CD4-positive, alpha-beta T cell treated with Interleukin-15 for 4 hours (primary cell): Measurements from ENCODE around the gene APOBEC3H.

Experiments
- DNase-seq: peaks from one replicate; pipeline ENCODE4 v3.0.0-alpha.2; 2020; ENCODE audit warnings: low spot score

Gene APOBEC3H

DNA sequence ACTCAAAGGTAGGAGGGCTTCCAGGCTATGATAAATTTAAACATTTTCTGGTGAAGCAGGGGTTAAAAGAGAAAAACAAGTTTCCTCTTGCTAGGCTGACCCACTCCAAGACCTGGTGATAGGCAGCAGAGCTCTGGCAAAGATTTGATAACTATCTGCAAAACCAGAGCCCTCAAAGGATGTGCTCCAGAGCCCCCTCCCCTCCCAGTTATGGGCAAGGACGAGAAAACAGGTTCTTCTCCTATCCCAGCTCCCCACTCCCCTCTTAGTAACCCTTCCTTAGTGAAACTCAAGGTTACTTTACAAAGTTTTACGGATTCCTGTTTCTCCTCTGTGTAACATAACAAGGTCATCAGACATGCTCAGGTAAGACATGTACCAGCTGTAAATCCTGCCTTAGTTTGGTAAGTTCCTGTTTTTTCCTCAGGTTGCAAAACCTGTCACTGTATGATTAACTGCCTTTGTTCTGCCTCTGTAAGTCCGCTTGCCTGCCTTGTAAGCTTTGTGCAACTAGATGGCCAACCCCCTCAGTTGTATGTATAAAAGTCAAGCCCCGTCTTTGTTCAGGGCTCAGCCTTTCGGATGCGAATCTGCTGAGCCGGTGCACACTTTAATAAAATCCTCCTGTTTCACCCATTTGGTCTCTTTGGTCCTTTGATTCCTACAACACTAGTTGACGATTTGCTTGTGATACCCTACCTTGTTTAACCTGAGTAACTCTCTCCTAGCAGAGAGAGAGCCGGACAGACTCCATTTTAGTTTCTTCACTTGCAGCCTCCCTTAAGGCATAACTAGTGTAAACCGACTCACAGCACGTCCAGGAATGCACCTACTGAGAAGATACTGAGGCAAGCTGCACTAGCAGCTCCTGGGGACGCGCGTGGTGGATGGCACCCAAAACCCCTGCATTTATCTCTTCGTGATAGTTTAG lies 13.9 kb downstream of the APOBEC3H start:
- no peak for DNase-seq

DNA sequence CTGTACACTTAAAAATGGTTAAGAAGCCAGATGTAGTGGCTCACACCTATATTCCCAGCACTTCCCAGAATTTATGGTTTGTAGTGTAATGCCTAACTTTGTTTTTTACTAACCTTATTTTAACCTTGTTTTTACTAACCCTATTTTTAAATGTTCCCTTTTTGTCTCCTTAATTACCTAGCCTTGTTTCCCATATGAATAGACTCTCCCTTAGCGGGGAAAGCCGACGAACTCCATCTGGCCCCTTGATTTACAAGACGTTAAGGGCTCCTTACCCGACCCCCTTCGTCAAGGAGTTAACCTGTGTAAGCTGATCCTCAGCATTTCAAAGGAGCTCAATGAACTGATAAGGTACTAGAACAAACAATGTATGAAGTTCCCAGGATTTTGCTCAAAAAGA lies 17.1 kb downstream of the APOBEC3H start:
- no peak for DNase-seq

DNA sequence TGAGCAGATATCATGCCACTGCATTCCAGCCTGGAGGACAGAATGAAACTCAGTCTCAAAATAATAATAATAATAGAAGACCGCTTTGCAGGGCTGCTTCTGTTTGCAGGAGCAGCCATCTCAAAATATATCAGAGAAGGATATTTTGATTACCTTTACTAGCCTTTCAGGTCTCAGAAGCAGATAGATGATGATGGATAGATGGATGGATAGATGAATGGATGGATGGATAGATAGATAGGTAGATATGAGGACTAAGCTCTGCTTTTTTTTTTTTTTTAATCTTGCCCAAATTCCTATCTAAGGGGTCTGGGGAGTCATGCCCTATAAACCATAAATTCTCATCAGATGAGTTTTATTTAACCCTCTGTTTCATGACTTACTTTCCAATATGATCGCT lies 18.5 kb downstream of the APOBEC3H start:
- DNase-seq: no peak

DNA sequence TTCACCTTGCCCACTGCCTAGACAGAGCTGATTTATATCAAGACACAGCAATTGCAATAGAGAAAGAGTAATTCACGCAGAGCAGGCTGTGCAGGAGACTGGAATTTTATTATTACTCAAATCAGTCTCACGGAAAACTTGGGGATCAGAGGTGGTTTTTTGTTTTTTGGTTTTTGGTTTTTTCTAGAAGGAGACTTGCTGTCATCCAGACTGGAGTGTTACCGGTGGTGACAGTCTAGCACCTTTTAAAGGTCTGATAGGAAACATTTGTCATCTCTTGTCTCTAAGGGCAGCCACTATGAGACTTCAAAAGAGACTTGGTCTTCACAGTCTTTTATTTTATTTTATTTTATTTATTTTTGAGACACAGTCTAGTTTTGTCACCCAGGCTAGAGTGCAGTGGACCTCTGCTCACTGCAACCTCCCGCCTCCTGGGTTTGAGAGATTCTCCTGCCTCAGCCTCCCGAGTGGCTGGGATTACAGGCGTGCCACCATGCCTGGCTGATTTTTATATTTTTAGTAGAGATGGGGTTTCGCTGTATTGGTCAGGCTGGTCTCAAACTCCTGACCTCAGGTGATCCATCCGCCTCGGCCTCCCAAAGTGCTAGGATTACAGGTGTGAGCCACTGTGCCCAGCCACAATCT lies 19.1 kb downstream of the APOBEC3H start:
- peak; percentile 75 for DNase-seq

DNA sequence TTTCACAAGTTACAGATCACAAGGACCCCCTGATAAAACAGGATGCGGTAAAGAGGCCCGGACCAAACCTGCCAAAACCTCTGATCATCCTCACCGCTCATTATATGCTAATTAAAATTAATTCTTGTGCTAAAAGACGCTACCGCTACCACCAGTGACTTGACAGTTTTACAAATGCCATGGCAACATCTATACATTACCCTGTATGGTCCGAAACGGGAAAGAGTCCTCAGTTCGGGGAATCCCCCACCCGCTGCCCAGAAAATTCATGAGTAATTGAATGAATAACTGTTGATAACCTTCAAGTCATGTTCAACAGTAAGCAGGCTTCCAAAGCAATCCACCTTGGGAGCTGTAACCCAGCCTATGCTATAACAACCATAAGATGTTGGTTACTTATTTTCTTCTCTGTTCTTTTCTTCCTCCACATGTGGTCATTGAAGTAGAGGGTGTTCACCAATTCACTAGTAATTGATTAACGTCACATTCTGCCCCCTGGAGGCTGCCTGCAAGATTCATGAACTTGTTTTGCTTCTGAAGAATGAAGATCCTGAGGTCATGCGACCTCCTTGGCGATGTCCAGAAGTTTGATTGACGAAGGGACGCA lies 20.6 kb downstream of the APOBEC3H start:
- peak; percentile 94 for DNase-seq

DNA sequence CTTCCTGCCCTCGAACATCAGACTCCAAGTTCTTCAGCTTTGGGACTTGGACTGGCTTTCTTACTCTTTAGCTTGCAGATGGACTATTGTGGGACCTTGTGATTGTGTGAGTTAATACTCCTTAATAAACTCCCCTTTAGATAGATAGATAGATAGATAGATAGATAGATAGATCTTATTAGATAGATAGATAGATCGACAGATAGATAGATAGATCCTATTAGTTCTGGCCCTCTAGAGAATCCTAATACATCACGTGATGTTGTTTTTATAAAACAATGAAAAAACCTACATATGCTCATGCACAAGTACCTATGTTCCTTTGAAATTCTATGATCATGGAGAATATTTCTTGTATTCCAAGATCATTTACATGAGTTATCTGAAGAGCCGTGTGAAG lies 23.9 kb downstream of the APOBEC3H start:
- no peak for DNase-seq

DNA sequence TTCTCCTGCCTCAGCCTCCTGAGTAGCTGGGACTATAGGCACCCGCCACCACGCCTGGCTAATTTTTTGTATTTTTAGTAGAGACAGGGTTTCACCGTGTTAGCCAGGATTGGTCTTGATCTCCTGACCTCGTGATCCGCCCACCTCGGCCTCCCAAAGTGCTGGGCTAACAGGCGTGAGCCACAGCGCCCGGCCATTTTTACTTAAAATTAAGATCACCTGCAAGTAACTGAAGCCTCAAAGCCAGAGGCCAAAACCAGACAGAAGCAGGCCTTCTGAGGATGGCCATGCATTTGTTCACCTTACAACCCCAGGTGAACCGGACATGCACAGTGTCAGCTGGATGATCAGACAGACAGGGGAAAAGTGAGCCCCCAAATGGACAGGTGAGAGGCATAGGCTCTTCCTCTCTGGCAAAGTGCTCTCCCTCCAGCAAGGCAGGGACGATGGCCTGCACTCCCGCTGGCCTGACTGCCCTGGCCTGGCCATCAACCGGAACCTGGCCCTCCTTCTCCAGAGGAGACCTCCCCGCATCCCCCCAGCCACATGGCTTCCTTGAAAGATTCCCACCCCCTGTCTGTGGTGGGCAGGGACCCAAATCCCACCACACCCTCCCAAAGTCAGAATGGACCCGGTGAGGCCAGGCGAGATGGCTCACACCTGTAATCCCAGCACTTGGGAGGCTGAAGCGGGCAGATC lies 25.9 kb downstream of the APOBEC3H start:
- DNase-seq: no peak

DNA sequence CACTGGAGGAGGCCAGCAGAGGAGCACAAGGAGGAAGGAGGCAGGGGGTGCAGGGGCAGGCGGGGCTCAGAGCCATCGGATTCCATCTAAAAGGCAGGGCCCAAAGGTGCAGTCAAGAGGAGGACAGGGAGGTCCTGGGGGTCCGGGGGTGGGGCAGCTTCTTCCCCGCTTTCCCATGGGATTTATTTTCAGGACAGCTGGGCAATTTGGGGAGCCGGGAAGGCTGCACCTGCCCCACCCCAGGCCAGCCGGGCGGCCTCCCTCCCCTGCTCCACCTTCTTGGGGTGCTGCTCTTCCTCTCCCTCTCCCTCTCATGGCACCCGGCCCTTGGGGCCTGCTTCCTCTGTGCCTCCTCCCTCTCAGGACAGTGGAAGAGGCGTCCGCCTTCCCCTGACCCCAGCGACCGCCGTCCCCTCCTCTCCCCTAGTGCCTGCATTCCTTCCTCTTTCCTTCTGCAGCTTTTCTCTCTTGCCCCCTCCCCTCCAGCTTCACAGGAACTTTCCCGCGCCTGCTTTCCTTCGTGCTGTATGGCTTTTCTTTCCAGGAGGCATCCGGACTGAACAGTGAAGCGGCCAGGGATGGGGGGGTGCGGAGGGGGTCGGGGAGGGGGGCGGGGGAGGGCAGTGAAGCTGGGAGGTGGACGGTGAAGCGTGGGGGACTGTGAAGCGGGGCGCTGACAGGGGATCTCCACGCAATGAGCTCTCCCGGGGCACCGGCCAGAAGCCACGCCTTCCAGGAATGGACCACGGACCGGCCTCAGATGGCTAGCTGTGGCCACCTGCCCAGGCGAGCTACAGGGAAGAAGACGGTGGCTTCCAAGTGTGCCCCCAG lies 26.9 kb downstream of the APOBEC3H start:
- no peak for DNase-seq

DNA sequence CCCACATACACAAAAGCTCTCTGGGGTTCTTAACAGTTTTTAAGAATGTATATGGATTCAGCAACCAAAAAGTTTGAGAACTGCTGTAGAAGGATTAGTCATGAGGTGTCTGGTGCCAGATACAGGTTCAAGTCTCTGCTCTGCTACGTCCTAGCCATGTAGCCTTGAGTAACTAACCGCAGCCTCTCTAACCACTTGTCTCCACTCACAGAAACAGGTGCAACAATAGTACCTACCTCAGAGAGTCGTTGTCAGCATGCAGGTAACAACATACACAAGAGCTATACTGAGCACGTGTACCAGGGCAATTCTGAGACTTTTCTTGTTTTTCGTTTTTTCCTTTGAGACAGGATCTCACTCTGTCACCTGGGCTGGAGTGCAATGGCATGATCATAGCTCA lies 28.6 kb downstream of the APOBEC3H start:
- no peak for DNase-seq

DNA sequence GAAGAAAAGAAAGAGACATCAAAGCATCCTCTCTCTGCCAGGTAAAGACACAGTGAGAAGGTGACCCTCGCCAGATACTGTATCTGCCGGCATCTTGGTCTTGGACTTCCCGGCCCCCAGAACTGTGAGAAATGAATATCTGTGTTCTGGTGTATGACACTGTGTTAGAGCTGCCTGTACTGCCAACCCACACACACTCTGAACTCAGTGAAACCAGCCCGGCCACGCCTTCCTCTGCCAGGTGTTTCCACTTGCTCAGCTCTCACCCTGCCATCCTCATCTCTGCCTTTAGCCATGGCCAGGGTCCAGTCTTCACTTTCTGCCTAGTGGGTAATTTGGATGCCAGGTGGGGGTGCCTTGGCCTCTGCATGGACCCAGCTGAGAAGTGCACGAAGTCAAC lies 31.5 kb downstream of the APOBEC3H start:
- DNase-seq: no peak

DNA sequence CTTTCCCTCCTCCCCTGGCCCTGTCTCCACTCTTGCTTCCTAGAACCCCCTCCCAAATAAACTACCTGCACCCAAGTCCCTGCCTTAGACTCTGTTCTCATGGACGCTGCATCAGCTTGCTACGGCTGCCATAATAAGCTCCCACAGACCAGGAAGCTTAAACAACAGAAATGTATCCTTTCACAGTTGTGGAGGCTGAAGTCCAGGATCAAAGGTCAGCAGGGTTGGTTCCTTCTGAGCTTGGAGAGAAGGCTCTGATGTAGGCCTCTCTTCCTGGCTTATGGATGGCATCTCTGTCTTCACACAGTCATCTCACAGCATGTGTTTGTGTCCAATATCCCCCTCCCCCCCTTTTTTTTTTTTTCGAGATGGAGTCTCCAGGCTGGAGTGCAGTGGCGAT lies 32.0 kb downstream of the APOBEC3H start:
- no peak for DNase-seq

DNA sequence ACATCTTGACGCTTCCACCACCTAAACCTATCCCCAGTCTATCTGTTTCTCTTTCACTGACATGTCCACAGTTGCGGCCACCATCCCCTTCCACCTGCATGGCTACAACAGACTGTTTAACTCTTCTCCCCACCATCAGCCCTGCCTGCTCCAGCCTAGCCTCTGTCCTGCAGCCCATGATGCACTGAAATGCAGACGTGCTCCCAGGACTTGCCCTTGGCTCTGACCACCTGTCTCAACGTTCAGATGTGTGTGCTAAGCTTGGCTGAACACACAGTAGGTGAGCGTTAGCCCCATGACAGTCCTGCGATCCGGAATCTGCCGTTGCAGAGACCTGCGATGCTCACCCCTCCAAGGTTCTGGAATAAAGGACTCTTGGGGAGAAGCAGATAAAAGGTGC lies 32.7 kb downstream of the APOBEC3H start:
- DNase-seq: no peak

DNA sequence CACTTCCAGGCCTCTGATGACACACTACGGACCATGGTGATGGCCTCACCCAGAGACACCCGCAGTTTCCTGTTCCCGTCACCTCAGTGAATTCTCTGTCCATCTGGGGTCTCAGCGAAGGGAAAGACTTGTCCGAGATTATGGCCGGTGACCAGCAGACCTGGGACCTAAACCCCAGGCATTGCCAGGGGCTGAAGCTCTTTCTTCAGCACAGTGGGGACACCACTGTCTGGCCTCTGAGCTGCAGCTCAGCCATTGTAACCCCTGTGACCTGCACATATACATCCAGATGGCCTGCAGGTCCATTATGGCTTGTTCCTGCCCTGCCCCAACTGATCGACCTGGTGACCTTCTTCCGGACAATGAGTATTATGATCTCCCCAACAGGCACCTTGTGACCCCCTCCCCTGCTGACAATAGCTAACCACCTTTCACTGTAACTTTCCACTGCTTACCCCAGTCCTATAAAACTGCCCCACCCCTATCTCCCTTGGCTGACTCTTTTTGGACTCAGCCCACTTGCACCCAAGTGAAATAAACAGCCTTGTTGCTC lies 33.2 kb downstream of the APOBEC3H start:
- DNase-seq: no peak

DNA sequence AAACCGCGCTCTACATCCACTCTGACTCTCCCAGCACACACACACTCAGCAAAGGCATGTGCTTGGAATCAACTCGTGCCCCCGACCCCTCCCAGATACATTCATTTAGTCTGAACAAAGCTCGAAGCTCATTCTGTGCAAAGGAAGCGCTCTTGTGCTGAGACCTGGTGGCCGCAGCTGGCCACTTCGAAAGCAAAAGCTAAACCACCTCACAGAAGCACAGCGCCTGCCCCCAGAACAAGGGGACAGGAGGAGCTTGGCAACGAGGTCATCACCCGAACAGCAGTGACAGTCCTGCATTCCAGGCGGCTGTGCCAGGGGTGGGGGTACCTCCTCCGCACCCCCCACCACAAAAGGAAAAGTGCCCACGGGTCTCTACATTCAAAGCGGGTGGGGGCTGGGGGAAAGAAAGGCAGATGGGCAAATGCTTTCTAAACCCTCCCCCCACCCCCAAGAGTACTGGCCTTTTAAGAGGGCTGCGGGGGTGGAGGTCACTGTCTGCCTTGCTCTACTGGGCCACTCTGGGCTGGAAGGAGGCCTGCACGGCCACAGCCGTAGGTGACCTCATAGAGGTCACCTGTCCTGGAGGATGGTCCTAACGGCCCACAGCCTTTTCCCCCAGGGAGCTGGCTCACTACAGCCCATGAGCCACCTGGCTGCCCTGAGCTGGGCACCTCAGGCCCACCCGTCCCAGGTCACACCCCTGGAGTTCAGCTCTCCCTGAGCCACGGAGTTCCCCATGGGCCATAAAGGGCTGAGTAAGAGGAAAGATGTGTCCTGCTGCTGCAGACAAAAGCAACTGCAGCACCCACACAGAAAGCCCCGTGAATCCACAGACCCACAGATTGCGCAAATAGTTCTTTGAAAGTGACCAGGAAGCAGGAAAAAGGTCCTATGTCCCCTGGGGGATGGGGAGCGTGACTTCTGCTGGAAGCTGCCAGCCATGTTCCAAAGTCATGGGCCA lies 34.1 kb downstream of the APOBEC3H start:
- DNase-seq: no peak

DNA sequence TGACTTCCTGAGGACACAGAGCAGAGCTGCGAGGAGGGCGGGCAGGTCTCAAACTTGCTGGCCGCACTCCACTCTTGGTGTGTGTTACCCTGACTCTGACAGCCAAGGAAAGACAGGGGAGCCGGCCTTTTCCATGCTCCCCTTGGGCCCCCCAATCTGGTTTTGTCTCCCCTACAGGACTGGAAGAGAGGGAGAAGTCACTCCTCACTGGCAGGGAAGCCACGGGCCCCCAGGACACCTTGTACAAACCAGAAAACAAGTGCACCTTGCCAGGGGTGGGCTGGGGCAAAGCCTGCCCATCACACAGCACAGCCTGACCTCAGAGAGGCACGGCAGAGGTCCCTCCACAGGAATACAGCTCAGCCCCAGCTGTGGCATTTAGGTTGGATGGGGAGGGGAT lies 35.2 kb downstream of the APOBEC3H start:
- no peak for DNase-seq

DNA sequence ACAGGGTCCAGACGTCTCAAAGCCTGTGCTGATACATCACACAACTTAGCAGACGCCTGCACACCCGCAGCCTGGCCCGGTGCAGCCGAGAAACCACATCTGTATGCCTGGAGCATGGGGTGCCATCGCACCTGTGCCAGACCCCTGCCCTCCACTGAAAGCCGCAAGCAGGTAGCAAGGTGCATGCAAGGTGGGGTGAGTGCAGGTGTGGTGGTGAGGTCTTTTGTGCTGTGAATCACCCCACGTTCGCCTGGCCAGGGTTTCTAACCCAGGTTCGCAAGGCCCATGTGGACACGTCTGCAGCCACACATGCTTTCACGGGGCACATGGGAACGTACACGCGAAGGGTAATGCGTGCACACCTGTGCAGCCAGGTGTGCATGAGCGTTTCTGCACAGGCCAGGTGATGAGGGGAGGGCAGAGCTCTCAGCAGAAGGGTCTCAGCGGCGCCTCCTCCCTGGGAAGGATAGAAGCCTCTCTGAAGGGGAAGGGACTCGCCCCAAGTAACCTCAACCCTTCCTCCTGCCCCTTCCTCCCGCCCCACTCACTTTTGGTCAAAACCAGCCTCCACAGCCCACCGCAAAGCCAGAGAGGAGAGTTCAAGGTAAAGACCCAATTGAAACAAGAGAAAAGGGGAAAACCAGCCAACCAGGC lies 36.0 kb downstream of the APOBEC3H start:
- no peak for DNase-seq

DNA sequence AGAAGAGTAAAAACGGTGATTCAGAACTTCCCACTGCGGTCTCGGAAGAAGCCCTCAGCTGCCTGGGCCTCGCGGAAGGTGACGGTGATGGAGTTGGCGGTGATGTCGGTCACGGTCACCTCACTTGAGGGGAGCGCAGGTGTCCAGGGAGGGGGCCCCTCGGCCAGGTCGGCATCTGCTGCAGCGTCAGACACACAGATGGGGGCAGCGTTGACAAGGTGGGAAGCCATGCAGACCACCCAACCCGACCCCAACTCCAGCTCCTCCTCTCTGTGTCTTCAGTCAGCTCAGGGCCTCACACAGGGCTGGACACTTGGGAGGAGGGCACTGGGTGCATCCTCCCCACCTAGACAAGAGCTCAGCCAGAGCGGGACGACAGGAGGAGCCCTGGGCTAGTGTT lies 36.8 kb downstream of the APOBEC3H start:
- no peak for DNase-seq

DNA sequence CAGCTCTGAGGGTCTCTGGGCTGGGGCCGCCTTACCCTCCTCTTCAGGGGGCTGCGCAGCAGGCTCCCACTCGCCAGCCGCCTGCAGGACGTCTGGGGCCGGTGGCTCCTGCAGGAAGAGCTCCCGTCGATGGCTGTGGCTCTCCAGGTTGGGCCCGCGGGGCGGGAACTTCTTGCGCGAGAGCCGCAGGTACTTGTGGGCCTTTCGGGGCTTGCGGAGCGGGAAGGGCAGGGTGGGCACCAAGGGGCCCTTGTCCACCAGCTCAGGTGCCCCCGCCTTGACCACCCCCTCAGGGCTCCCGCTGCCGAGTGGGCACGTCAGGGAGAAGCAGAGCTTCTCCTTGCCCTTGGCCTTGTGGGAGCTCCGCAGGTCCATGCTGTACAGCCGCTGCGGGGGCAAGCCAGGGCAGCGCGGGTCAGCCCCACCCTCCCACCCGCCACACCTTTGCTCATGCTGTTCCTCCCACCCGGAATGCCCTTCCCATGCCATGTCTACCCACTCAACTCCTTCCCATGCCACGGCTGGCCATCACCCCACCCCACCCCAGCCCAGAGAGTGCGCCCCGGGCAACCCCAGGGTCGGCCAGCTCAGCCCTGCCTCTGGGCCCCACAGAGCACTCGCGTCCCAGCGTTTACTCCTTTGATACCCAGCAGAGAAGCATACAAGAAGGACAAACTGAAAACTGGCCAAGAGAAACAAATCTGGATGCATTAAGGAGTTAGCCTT lies 37.5 kb downstream of the APOBEC3H start:
- no peak for DNase-seq
